ENCODE measurements around the gene PARD3. TPM values are rescaled to one million over a fixed set of nuclear protein-coding genes. Genes with fewer than 3 reads are reported as not detected.

The PARD3 gene
- total RNA-seq, 4 donors from 2014 or later = 30.9 to 54.6 (median 40.0) TPM

DNA sequence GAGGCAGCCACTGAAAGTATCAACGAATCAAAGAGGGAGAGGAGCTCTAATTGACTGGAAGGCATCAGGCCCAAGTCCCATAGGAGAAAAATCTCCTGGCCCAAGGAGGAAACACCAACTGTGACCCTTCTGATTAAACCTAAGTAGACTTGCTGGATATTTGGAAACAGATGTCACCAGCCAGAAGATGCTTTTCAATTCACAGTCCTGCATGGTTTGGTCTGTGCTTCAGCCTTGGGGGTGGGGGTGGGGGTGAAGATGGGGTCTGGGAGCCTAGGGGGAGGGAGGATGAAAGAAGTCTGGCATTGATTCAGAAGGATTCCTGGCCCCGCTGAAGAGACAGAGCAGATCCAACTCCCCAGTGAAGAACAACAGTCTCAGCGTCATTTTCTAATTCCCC lies 623.7 kb downstream of the PARD3 start:
- ATAC-seq (ENCODE audit: low FRiP score) (no peak), DNase-seq (ENCODE audit: low spot score) (no peak)
- TF ChIP-seq, protein P1, sequence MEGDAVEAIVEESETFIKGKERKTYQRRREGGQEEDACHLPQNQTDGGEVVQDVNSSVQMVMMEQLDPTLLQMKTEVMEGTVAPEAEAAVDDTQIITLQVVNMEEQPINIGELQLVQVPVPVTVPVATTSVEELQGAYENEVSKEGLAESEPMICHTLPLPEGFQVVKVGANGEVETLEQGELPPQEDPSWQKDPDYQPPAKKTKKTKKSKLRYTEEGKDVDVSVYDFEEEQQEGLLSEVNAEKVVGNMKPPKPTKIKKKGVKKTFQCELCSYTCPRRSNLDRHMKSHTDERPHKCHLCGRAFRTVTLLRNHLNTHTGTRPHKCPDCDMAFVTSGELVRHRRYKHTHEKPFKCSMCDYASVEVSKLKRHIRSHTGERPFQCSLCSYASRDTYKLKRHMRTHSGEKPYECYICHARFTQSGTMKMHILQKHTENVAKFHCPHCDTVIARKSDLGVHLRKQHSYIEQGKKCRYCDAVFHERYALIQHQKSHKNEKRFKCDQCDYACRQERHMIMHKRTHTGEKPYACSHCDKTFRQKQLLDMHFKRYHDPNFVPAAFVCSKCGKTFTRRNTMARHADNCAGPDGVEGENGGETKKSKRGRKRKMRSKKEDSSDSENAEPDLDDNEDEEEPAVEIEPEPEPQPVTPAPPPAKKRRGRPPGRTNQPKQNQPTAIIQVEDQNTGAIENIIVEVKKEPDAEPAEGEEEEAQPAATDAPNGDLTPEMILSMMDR (IDR thresholded peaks at IDR 0.05) = no peak

DNA sequence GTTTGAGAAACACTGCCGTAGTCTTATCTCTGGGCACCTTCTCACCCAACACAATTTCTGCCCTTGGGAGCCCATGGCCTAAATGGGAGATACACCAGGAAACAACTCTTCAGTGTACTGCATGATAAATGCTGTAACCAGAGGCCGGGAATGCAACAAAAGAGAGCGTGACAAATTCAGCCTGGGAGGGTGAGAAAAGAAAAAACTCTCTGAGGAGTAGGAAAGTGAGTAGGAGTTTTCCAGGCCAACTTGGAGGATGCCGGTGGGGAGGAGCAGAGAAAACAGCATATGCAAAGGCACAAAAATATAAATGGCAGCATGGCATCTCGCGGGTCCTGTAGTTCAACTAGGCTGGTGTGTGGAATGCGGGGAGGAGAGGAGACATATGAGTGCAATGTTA lies 624.5 kb downstream of the PARD3 start:
- TF ChIP-seq, protein P1 (IDR thresholded peaks at IDR 0.05) = no peak
- ATAC-seq (ENCODE audit: low FRiP score) (no peak), DNase-seq (ENCODE audit: low spot score) (no peak)

DNA sequence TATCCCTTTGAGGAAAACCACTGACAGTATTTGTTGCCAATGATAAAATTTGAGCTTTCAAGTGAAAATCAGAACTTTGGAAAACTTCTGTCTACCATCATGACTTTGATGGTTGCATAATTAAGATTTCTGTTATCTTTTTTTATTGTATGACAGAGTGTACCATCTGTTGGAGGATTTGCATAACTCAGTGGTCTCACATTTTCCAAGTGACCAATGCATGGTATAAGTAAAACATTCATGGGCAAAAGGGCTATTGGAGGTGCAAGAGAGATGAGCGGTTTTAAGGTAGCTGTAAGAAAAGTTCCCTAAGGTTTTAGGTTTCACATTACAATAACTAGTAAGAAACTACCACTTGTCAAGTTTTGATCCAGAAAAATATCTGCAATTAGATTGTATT lies 625.3 kb downstream of the PARD3 start:
- no peak for ATAC-seq (ENCODE audit: low FRiP score)
- no peak for DNase-seq (ENCODE audit: low spot score)
- TF ChIP-seq, protein P1 (IDR thresholded peaks at IDR 0.05) = no peak

DNA sequence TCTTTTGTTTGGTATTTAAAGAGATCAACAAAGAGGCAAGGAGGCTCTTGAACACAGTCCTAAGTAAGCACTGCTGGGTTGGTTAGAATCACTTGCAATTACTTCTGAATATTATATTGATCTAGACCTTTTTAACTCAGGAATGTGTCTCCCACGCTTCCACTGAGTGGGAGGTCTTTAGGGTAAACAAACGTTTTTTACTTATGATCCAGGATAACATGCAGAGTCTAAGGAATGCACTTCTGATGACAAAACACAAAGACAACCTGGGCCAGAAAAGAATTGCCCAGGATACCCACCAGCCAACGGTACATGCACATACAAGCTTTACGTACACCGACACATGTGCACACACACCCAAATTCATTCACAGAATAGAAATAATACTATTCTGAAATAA lies 626.9 kb downstream of the PARD3 start:
- DNase-seq (ENCODE audit: low spot score) (no peak), ATAC-seq (ENCODE audit: low FRiP score) (no peak)
- TF ChIP-seq, protein P1 (IDR thresholded peaks at IDR 0.05) = no peak

DNA sequence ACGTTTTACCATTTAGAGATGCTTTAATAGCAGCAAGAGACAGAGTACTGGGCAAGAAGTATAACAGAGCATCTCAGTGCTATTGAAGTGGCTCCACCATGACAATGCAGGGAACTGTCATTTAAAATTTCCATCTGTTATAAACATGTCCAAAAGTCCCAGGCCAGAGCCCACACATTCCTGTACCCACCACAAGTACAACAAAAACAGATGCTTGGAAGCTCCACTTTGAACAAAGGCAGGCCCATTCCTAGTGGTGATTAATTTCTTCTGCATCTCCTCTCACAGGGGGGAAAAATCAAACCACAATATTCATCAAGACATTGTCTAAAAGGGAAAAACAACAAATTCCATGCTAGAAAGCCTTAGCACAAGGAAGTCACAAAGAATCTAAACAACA lies 627.9 kb downstream of the PARD3 start:
- TF ChIP-seq, protein P1 (IDR thresholded peaks at IDR 0.05) = no peak
- ATAC-seq (ENCODE audit: low FRiP score) = no peak
- no peak for DNase-seq (ENCODE audit: low spot score)

DNA sequence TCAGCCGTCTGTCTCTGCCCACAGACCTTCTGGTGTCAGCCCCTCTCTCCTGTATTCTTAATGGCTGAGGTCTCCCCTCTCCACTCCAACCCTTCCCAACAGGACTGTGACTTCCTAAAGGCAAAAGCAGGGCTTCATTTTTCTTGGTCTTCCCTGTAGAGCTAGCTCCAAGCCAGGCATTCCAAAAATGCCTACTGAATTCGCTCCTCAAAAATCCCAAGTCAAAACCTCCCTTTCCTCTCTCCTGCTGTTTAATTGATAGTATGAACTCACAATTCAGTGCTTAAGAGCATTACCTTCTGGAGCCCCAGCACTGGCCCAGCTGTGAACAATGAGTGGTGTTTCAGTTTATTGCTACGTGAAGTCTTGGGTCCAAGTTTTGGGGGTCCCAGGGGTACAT lies 628.4 kb downstream of the PARD3 start:
- TF ChIP-seq, protein P1 (IDR thresholded peaks at IDR 0.05) = no peak
- ATAC-seq (ENCODE audit: low FRiP score) (no peak), DNase-seq (ENCODE audit: low spot score) (no peak)

DNA sequence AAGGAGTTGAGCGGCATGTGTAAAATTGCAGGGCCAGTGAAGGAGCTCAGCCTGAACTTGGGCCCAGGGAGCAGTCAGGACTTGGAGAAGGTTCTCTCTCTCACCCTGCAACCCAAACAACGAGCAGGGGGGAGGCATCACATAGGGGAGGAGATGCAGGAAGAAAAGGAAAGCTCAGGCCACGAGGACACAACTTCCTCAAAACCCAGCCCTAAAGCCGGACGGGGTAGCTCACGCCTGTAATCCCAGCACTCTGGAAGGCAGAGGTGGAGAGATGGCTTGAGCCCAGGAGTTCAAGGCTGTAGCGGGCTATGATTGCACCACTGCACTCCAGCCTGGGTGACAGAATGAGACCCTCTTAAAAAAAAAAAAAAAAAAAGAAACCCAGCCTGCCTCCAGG lies 629.1 kb downstream of the PARD3 start:
- ATAC-seq (ENCODE audit: low FRiP score) (no peak), DNase-seq (ENCODE audit: low spot score) (no peak)
- TF ChIP-seq, protein P1 (IDR thresholded peaks at IDR 0.05) = no peak
